Glutamatergic neuron (in vitro differentiated cells): Measurements from ENCODE around the gene NMB. TPM values are rescaled to one million over a fixed set of nuclear protein-coding genes. Genes with fewer than 3 reads are reported as not detected.
"Not testable (repeated sequence)": the region's sequence is repeated elsewhere in the genome, so short reads cannot be mapped to it uniquely, and the experiment has no call there.

Experiments
- DNase-seq: peaks from one replicate; pipeline ENCODE4 v3.0.0; 2022
- H3K27ac Mint-ChIP-seq: one replicate; pipeline ENCODE4 v1.8.0; 2020; ENCODE audit warnings: mild to moderate bottlenecking, mixed read lengths, inconsistent platforms; ENCODE audit not compliant: unreplicated experiment
- H3K27me3 Mint-ChIP-seq: one replicate; pipeline ENCODE4 v1.8.0; 2020; ENCODE audit warnings: mild to moderate bottlenecking, moderate library complexity, mixed read lengths, inconsistent platforms; ENCODE audit not compliant: unreplicated experiment
- H3K36me3 Mint-ChIP-seq: one replicate; pipeline ENCODE4 v1.8.0; 2020; ENCODE audit warnings: mild to moderate bottlenecking, mixed read lengths, inconsistent platforms; ENCODE audit not compliant: unreplicated experiment
- H3K4me1 Mint-ChIP-seq: one replicate; pipeline ENCODE4 v1.8.0; 2020; ENCODE audit warnings: mild to moderate bottlenecking, low read depth, mixed read lengths, inconsistent platforms; ENCODE audit not compliant: unreplicated experiment
- H3K4me3 Mint-ChIP-seq: one replicate; pipeline ENCODE4 v1.8.0; 2020; ENCODE audit warnings: mild to moderate bottlenecking, mixed read lengths, inconsistent platforms; ENCODE audit not compliant: unreplicated experiment
- H3K9me3 Mint-ChIP-seq: one replicate; pipeline ENCODE4 v1.8.0; 2020; ENCODE audit warnings: mild to moderate bottlenecking, moderate library complexity, mixed read lengths, inconsistent platforms; ENCODE audit not compliant: unreplicated experiment
- total RNA-seq: library from RNA; stranded (reverse); fragmentation: NEBNext Ultra II Directional; extraction: Animal tissue kit (Norgen Biotek cat#: 25700); gene quantifications from one replicate; pipeline ENCODE4 v1.2.1, GENCODE V29; 2021; ENCODE audit not compliant: unreplicated experiment
- TF ChIP-seq, protein P1 (sequence below): fragments of 200-600 bp; sonication (generic); IDR thresholded peaks from one replicate; pipeline ENCODE4 v1.5.0; 2021; ENCODE audit not compliant: partially characterized antibody, unreplicated experiment

NMB gene
- total RNA-seq, 1 donor from 2014 or later = 6.9 TPM

DNA sequence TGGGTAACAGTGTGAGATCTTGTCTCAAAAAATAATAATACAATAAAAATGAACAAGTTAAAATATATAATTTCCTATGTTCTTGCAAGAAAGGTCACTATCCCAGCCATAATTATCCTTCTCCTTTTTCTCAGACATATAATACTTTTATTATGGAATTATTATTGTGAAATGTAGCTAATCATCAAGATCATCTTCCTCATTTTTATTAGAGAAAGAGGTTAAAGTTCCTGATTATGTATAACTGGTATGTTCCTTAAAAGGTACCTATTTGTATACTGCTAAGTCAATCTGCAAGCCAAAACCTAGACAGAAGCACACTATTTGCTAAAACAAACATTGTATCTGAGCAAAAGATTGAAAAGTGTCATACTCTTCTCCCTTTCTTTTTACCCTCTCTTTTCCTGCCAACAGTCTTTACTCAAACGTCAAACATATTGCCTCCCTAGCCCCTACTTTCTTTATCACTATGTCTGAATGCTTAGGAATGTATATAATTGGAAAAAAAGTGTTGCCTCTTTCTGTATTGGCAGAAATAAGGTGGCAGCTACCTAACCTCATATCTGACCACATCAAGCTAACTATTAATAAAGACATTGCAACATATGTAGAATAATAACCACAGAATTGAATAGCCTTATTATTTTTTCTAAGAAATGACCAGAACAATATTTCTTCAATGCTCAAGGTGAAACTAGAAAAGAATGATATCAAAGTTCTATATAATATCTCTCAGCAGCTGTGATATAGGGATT is 39.4 kb upstream of the NMB start:
- TF ChIP-seq, protein P1, sequence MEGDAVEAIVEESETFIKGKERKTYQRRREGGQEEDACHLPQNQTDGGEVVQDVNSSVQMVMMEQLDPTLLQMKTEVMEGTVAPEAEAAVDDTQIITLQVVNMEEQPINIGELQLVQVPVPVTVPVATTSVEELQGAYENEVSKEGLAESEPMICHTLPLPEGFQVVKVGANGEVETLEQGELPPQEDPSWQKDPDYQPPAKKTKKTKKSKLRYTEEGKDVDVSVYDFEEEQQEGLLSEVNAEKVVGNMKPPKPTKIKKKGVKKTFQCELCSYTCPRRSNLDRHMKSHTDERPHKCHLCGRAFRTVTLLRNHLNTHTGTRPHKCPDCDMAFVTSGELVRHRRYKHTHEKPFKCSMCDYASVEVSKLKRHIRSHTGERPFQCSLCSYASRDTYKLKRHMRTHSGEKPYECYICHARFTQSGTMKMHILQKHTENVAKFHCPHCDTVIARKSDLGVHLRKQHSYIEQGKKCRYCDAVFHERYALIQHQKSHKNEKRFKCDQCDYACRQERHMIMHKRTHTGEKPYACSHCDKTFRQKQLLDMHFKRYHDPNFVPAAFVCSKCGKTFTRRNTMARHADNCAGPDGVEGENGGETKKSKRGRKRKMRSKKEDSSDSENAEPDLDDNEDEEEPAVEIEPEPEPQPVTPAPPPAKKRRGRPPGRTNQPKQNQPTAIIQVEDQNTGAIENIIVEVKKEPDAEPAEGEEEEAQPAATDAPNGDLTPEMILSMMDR = no peak
- H3K4me1 Mint-ChIP-seq = peaks cover 2% of the 10 kb centered on the region
- no peaks in the 10 kb centered on the region for H3K9me3 Mint-ChIP-seq
- no peak overlapping the region for H3K27ac Mint-ChIP-seq
- no peaks in the 10 kb centered on the region for H3K36me3 Mint-ChIP-seq
- no peak for DNase-seq
- no peaks in the 10 kb centered on the region for H3K27me3 Mint-ChIP-seq
- no peak overlapping the region for H3K4me3 Mint-ChIP-seq

DNA sequence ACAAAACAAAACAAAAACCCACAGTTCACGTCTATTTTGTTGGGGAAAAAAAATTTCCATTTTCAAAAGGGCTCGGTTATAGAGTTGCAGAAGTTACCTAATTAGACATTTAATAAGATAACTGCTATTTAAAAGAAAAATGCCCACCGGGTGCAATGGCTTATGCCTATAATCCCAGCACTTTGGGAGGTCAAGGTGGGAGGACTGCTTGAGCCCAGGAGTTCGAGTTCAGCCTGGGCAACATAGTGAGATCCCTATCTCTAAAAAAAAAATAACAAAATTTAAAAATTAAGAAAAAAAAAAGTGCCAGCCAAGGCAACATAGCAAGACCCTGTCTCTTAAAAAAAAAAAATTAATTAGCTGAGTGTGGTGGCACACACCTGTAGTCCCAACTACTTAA is 38.8 kb upstream of the NMB start:
- no peaks in the 10 kb centered on the region for H3K9me3 Mint-ChIP-seq
- H3K4me1 Mint-ChIP-seq = peaks cover 2% of the 10 kb centered on the region
- TF ChIP-seq, protein P1 = no peak
- H3K27ac Mint-ChIP-seq = no peak overlapping the region
- H3K36me3 Mint-ChIP-seq = no peaks in the 10 kb centered on the region
- DNase-seq = no peak
- H3K4me3 Mint-ChIP-seq = no peak overlapping the region
- no peaks in the 10 kb centered on the region for H3K27me3 Mint-ChIP-seq

DNA sequence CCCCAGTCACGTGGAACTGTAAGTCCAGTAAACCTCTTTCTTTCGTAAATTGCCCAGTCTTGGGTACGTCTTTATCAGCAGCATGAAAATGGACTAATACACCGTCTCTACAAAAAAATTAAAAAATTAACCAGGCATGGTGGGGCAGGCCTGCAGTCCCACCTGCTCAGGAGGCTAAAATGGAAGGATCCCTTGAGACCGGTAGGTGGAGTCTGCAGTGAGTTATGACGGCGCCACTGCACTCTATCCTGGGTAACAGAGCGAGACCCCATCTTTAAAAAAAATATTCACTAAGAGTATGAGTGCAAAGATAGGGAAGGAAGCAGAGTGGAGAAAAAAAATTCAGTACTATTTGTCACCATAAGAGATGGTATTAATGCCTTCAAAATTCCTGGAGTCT is 32.3 kb upstream of the NMB start:
- DNase-seq = no peak
- Mint-ChIP-seq H3K36me3 (peaks cover 9% of the 10 kb centered on the region), H3K27ac (peak overlapping the region; percentile 26), H3K9me3 (peaks cover 4% of the 10 kb centered on the region), H3K27me3 (peaks cover 3% of the 10 kb centered on the region), H3K4me3 (no peak overlapping the region), H3K4me1 (no peaks in the 10 kb centered on the region)
- TF ChIP-seq, protein P1 = no peak

DNA sequence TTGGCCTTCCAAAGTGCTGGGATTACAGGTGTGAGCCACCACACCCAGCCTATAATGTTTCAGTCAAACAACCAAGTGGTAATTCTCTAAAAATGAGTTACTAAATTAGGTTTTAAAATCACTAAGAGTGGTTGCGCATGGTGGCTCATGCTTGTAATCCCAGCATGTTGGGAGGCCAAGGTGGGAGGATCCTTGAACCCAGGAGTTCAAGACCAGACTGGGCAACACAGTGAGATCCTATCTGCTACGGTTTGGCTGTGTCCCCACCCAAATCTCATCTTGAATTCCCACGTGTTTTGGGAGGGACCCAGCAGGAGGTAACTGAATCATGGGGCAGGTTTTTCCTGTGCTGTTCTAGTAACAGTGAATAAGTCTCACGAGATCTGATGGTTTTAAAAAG is 31.9 kb upstream of the NMB start:
- TF ChIP-seq, protein P1 = no peak
- Mint-ChIP-seq H3K27ac (no peak overlapping the region), H3K27me3 (peaks cover 3% of the 10 kb centered on the region), H3K4me3 (no peak overlapping the region), H3K4me1 (no peaks in the 10 kb centered on the region), H3K9me3 (peaks cover 4% of the 10 kb centered on the region), H3K36me3 (peaks cover 9% of the 10 kb centered on the region)
- DNase-seq = no peak

DNA sequence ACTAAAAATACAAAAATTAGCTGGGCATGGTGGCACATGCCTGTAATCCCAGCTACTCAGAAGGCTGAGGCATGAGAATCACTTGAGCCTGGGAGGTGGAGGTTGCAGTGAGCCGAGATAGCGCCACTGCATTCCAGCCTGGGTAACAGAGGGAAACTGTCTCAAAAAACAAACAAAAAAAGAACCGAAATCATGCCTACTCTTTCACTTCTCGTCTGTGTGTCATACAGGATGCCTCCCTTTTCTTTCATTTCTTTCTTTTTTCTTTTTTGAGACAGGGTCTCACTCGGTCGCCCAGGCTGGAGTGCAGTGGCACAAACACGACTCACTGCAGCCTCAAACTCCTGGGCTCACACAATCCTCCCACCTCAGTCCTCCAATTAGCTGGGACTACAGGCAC is 28.4 kb upstream of the NMB start:
- not testable (repeated sequence) for H3K36me3 Mint-ChIP-seq

More for the DNA sequence above, 28.4 kb upstream of the NMB start:
- H3K9me3 Mint-ChIP-seq, H3K27me3 Mint-ChIP-seq, H3K4me3 Mint-ChIP-seq, DNase-seq, H3K27ac Mint-ChIP-seq, H3K4me1 Mint-ChIP-seq: not testable (repeated sequence)
